LNCAP (cell line): ENCODE results near the gene C9orf78.

Source experiments
- TF ChIP-seq, protein P1 (sequence below): fragments of 450-650 bp; IDR thresholded peaks from 2 replicates; pipeline ENCODE4 v1.5.1; 2017; ENCODE audit warnings: mild to moderate bottlenecking

C9orf78 gene

DNA sequence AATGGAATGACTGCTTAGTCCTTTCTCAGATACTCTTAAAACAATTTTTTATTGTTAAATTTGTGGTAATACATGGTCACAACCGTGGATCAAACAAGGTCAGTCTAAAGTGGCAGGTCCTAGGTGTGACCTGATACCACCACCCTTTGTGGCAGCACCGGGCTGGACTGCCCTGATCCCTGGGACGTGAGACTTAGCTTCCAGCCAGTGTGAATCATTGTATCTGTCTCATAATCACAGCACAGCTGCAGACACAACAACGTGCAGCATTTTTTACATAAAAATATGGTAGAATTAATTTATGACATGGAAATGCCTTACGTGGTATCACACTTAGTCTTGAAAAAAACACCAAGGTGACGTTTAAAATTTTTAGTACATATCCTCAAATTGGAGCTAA is 24.3 kb downstream of the C9orf78 start:
- TF ChIP-seq, protein P1, sequence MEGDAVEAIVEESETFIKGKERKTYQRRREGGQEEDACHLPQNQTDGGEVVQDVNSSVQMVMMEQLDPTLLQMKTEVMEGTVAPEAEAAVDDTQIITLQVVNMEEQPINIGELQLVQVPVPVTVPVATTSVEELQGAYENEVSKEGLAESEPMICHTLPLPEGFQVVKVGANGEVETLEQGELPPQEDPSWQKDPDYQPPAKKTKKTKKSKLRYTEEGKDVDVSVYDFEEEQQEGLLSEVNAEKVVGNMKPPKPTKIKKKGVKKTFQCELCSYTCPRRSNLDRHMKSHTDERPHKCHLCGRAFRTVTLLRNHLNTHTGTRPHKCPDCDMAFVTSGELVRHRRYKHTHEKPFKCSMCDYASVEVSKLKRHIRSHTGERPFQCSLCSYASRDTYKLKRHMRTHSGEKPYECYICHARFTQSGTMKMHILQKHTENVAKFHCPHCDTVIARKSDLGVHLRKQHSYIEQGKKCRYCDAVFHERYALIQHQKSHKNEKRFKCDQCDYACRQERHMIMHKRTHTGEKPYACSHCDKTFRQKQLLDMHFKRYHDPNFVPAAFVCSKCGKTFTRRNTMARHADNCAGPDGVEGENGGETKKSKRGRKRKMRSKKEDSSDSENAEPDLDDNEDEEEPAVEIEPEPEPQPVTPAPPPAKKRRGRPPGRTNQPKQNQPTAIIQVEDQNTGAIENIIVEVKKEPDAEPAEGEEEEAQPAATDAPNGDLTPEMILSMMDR, result no peak

DNA sequence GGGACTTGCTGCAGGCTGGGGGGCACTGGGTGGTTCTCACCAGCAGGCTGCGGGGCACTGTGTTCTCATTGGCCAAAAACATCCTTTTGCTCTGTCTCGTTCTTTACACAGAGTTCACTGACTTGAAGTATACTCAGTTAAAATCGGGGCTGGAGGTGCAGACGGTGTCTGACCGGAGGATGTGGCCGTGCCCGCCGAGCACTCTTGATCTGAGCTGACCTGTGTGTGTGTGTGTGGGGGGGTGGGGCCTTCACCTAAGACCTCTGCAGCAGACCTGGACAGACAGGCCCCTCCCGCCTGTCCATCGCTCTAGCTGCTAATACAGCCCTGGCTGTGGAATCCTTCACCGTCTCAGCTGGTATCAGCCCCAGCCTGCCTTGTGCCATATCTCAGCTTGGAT is 25.0 kb downstream of the C9orf78 start:
- TF ChIP-seq, protein P1, result no peak

DNA sequence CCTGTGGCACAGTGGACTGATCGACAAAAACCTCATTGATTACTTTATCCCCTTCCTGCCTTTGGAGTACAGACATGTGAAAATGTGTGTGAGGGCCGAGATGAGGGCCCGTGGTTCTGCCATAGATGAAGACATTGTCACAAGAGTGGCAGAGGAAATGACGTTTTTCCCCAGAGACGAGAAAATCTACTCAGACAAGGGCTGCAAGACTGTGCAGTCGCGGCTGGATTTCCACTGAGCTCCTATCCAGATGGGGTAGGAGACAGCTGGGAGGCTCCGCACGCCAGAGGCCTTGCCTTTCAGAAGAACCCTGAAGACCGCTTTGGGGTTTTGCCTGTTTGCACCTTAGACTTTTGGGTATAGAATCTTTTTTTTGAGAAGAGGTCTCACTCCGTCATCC is 25.7 kb downstream of the C9orf78 start:
- TF ChIP-seq, protein P1, result no peak

DNA sequence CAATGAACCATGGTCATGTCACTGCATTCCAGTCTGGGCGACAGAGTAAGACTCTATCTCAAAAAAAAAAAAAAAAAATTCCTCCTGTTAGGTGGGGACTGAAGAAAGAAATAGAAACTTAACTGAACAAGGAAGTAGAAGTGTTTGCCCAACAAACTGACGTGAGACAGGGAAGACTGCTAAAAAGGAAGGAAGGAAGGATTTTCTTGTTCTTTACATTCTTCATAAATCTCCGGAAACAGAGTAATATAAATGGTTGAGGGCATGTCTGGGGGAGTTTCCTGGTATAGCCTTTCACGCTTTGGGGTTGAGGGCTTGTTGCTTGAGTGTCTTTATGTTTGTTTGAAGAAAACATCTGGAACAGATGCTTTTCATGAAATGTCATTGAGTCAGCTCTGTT is 29.0 kb downstream of the C9orf78 start:
- TF ChIP-seq, protein P1, result no peak

DNA sequence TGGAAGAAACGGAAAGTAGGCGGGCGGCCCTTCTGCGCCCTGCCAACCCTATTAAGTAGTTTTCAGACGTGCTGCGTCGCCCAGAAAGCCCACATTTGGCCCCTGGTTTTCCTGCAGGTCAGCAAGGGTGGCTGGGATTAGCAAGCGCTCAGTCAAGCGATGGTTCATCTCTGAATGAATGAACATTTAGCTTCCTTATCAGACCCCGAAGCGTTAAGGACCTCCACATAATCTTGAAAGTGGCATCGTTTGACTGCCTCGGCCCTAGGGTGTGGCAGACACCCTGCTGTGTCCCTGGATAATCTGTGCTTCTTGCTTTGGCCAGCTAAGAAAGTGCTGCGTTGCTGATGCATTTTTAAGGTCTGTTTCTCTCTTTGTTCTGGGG is 31.4 kb downstream of the C9orf78 start:
- TF ChIP-seq, protein P1, result no peak

DNA sequence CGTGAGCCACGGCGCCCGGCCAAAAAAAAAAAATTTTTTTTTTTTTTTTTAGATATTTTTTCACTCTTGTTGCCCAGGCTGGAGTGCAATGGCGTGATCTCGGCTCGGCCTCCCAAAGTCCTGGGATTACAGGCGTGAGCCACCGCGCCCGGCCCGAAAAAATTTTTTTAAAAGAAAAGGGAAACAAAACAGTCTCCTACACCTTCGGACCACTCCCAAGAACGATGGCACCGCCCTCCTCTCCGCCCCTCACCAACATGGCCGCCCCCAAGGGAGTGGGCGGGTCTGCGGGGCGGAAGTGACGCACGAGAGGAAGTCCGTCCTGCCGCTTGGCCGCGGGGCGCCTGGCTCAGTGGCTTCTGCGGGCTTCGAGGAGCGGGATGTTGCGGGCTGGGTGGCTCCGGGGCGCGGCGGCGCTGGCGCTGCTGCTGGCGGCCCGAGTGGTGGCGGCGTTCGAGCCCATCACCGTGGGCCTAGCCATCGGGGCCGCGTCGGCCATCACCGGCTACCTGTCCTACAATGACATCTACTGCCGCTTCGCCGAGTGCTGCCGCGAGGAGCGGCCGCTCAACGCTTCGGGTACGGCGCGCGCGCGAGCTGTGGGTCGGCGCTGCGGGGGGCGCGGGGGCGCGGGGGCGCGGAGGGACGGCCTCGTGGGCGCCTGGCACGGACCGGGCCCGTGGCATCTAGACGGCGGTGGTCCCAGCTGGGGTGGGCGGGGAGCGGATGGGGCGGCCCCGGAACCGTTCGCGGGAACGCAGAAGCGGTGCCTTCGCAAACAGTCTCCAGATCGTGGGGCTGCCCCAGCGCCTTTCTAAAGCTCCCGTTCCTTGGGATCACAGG is 32.0 kb downstream of the C9orf78 start, which contains the start of gene TOR1B:
TOR1B (plus strand) TSS at position 352 of the 843 bp plus-strand sequence; CDS start at position 381, 29 bp downstream.
- TF ChIP-seq, protein P1, result no peak

DNA sequence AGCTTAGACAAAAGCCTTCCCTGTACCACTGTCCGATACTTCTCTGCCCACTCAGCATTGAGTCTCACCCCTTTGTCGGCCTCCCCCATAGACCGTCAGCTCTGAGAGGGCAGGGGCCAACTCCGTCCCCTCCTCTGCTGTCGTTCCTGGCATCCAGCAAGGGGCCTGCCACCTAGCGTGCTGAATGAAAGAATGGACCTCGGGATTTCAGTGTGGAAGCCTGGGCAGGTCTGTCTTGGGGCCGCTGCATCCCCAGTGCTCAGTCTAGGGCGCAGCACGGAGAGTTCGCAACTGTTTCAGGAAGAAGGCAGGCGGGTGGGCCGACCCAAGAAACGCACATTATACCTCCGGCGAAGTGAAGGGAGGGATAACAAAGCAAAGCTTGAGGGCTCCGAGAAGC is 33.6 kb downstream of the C9orf78 start:
- TF ChIP-seq, protein P1, result no peak
